ENCODE measurements around the gene CCDC195.

GRCh38 chr2:224723586-224724217, 7.5 kb upstream of the CCDC195 start:
- TF ChIP-seq CTCF (IDR thresholded peaks at IDR 0.05) (no peak), EP300 (IDR thresholded peaks at IDR 0.05) (no peak), POLR2A (IDR thresholded peaks at IDR 0.05) (no peak)

Measured in ovary (tissue), 3 donors.